H1 (cell line): Measurements from ENCODE around the gene LOXL4. TPM values are rescaled to one million over a fixed set of nuclear protein-coding genes. Genes with fewer than 3 reads are reported as not detected.
A peak's percentile ranks its signal among the peaks of the same experiment; 100 is the strongest.

Source experiments
- CTCF ChIP-seq, 3 experiments: IDR thresholded peaks; 1 replicate in 2 of 3; 2 replicates in 1 of 3; pipeline versions ENCODE4 v1.5.1 to v1.6.1; 2011; ENCODE audit warnings: low read length in 3 of 3, mild to moderate bottlenecking in 3 of 3, inconsistent platforms in 2 of 3, low read depth in 1 of 3, moderate library complexity in 1 of 3; ENCODE audit not compliant: insufficient read depth in 1 of 3; ENCODE audit errors: control extremely low read depth in 1 of 3
- EP300 ChIP-seq, 2 experiments: IDR thresholded peaks; 1 replicate in 1 of 2; 2 replicates in 1 of 2; pipeline ENCODE4 v1.6.1; 2011 to 2012; ENCODE audit warnings: low read depth in 2 of 2, low read length in 2 of 2, mild to moderate bottlenecking in 2 of 2, borderline replicate concordance in 1 of 2, inconsistent platforms in 1 of 2, moderate library complexity in 1 of 2
- MAX ChIP-seq: IDR thresholded peaks from 2 replicates; pipeline ENCODE4 v1.6.1; 2012; ENCODE audit warnings: inconsistent platforms
- SAP30 ChIP-seq: fragments of 300-600 bp; sonication (generic); IDR thresholded peaks from 2 replicates; pipeline ENCODE4 v1.7.1; 2012; ENCODE audit warnings: low read length, moderate library complexity, mild to moderate bottlenecking, inconsistent platforms; ENCODE audit not compliant: insufficient read depth, insufficient replicate concordance
- SIN3A ChIP-seq, 2 experiments: IDR thresholded peaks in 1 of 2; conservative IDR thresholded peaks in 1 of 2; 2 replicates each; pipeline ENCODE4 v1.6.1; 2011 to 2012; ENCODE audit warnings: low read length in 2 of 2, improper control_type of control experiment in 1 of 2, low read depth in 1 of 2, mild to moderate bottlenecking in 1 of 2
- TBP ChIP-seq: IDR thresholded peaks from 2 replicates; pipeline ENCODE4 v1.6.1; 2011; ENCODE audit warnings: low read depth, low read length, improper control_type of control experiment
- TEAD4 ChIP-seq: IDR thresholded peaks from 2 replicates; pipeline ENCODE4 v1.6.1; 2012; ENCODE audit warnings: low read depth, low read length, inconsistent platforms, mixed read lengths
- YY1 ChIP-seq: IDR thresholded peaks from 2 replicates; pipeline ENCODE4 v1.6.1; 2011; ENCODE audit warnings: low read depth, mild to moderate bottlenecking, low read length
- polyA plus RNA-seq, 7 experiments: library from polyadenylated mRNA; depleted of rRNA in 3 of 7; stranded (reverse) in 5 of 7; unstranded in 2 of 7; fragments of >200 nt in 5 of 7; fragments of 200-250 nt in 2 of 7; gene quantifications; 1 replicate in 5 of 7; 2 replicates in 1 of 7; 4 replicates in 1 of 7; pipeline versions ENCODE4 v1.2.1 to v1.2.3, GENCODE V29; 2011 to 2013; ENCODE audit warnings: missing spikeins in 2 of 7, mixed read lengths in 2 of 7
- total RNA-seq: library from RNA; stranded (reverse); fragmentation: NEBNext Ultra II Directional; extraction: Animal tissue kit (Norgen Biotek cat#: 25700); gene quantifications from 2 replicates; pipeline ENCODE4 v1.2.1, GENCODE V29; 2021

The LOXL4 gene
- total and polyA plus RNA-seq, 2 of the 8 experiments (the other 6 are each of a cell fraction or from before 2014, with no cell fraction given) = 0.13 to 0.27 TPM

GRCh38 chr10:98309366-98310355 lies 41.7 kb upstream of the LOXL4 start (continued):
- 0 out of 4 replicates have a peak, but pooled peaks of 1 of the 2 experiments have one; percentile 21 for TF ChIP-seq SIN3A (conservative IDR thresholded peaks at IDR 0.05 in 1 of 2, IDR thresholded peaks at IDR 0.05 in 1 of 2; ENCODE audit: low read depth in 1 of 2, low read length in 2 of 2)
- 0 out of 2 replicates have a peak, but pooled peaks have one; percentile 36 for TF ChIP-seq TBP
- peak; percentile 90 for TF ChIP-seq MAX
- TF ChIP-seq CTCF (IDR thresholded peaks at IDR 0.05; ENCODE audit: control extremely low read depth in 1 of 3, insufficient read depth in 1 of 3, low read depth in 1 of 3, low read length in 3 of 3) = peak; percentile 89 to 94 (median 90)
- TF ChIP-seq TEAD4 = no peak
- TF ChIP-seq EP300 (IDR thresholded peaks at IDR 0.05; ENCODE audit: borderline replicate concordance in 1 of 2, low read depth in 2 of 2, low read length in 2 of 2) = no peak
- TF ChIP-seq SAP30 = no peak
- TF ChIP-seq YY1 = 0 out of 2 replicates have a peak, but pooled peaks have one; percentile 67
